Left ventricle myocardium inferior (tissue), 1 donor: ENCODE measurements around the gene MIXL1. TPM values are rescaled to one million over a fixed set of nuclear protein-coding genes. Genes with fewer than 3 reads are reported as not detected.
"Not testable (repeated sequence)": the region's sequence is repeated elsewhere in the genome, so short reads cannot be mapped to it uniquely, and the experiment has no call there.

ENCODE experiments used
- DNase-seq: peaks from one replicate; pipeline ENCODE4 v3.0.0-alpha.2; 2020
- H3K27ac ChIP-seq: fragments of 200-600 bp; replicated peaks from 2 replicates; pipeline ENCODE4 v1.8.0; 2021
- H3K27me3 ChIP-seq: fragments of 200-600 bp; 2 replicates; pipeline ENCODE4 v1.8.0; 2021; ENCODE audit warnings: low read depth
- H3K36me3 ChIP-seq: fragments of 200-600 bp; 2 replicates; pipeline ENCODE4 v1.8.0; 2021
- H3K4me1 ChIP-seq: fragments of 200-600 bp; 2 replicates; pipeline ENCODE4 v1.8.0; 2021
- H3K4me3 ChIP-seq: fragments of 200-600 bp; 2 replicates; pipeline ENCODE4 v1.8.0; 2021; ENCODE audit warnings: mild to moderate bottlenecking, moderate library complexity
- H3K9me3 ChIP-seq: fragments of 200-600 bp; replicated peaks from 2 replicates; pipeline ENCODE4 v1.8.0; 2021
- intact Hi-C: fragments of 100-400 bp; cut with micrococcal nuclease; formaldehyde crosslinking; loops from one replicate; pipeline ENCODE4 v1.11.0; 2022
- total RNA-seq: library from RNA; stranded (reverse); fragmentation: NEBNext Ultra II Directional; extraction: Animal tissue kit (Norgen Biotek cat#: 25700); gene quantifications from one replicate; pipeline ENCODE4 v1.2.1, GENCODE V29; 2021
- TF ChIP-seq, protein P1 (sequence below): fragments of 200-600 bp; IDR thresholded peaks from 2 replicates; pipeline ENCODE4 v1.8.0; 2021; ENCODE audit warnings: antibody characterized with exemption, mild to moderate bottlenecking, borderline replicate concordance
- donor health status: DM: no; HTN: yes; CAD: no; lungs with severe emphysema.

MIXL1 gene
- total RNA-seq, 1 donor from 2014 or later: not detected

GRCh38 chr1:226201029-226201593, 22.4 kb upstream of the MIXL1 start:
- intact Hi-C loops: no loop called here
- no peak overlapping the region for H3K27ac ChIP-seq

GRCh38 chr1:226202246-226202645, 21.2 kb upstream of the MIXL1 start:
- H3K36me3 ChIP-seq: no peaks in the 10 kb centered on the region
- H3K4me1 ChIP-seq: no peaks in the 10 kb centered on the region
- no peak overlapping the region for H3K4me3 ChIP-seq
- TF ChIP-seq, protein P1, sequence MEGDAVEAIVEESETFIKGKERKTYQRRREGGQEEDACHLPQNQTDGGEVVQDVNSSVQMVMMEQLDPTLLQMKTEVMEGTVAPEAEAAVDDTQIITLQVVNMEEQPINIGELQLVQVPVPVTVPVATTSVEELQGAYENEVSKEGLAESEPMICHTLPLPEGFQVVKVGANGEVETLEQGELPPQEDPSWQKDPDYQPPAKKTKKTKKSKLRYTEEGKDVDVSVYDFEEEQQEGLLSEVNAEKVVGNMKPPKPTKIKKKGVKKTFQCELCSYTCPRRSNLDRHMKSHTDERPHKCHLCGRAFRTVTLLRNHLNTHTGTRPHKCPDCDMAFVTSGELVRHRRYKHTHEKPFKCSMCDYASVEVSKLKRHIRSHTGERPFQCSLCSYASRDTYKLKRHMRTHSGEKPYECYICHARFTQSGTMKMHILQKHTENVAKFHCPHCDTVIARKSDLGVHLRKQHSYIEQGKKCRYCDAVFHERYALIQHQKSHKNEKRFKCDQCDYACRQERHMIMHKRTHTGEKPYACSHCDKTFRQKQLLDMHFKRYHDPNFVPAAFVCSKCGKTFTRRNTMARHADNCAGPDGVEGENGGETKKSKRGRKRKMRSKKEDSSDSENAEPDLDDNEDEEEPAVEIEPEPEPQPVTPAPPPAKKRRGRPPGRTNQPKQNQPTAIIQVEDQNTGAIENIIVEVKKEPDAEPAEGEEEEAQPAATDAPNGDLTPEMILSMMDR: no peak
- no peak overlapping the region for H3K27ac ChIP-seq
- intact Hi-C loops: no loop called here
- H3K27me3 ChIP-seq: peaks cover 8% of the 10 kb centered on the region
- DNase-seq: no peak
- no peaks in the 10 kb centered on the region for H3K9me3 ChIP-seq

More at GRCh38 chr1:226201029-226201593, 22.4 kb upstream of the MIXL1 start:
- H3K27me3 ChIP-seq: peaks cover 8% of the 10 kb centered on the region
- no peaks in the 10 kb centered on the region for H3K36me3 ChIP-seq
- no peak for DNase-seq
- H3K9me3 ChIP-seq: no peaks in the 10 kb centered on the region
- TF ChIP-seq, protein P1: peak; percentile 18
- no peaks in the 10 kb centered on the region for H3K4me1 ChIP-seq
- H3K4me3 ChIP-seq: no peak overlapping the region

DNA sequence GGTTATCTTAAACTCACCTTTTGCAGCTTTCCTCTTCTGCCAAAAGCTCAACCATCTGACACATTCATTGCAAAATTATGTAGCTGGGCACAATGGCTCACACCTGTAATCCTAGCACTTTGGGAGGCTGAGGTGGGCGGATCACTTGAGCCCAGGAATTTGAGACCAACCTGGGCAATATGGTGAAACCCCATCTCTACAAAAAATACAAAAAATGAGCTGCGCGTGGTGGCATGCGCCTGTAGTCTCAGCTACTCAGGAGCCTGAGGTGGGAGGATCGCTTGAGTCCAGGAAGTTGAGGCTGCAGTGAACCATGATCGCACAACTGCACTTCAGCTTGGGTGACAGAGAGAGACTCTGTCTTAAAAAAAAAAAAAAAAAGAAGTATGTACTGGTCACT, 20.8 kb upstream of the MIXL1 start:
- H3K36me3 ChIP-seq, H3K9me3 ChIP-seq, H3K4me1 ChIP-seq, DNase-seq, H3K27me3 ChIP-seq, intact Hi-C loops, H3K4me3 ChIP-seq, H3K27ac ChIP-seq: not testable (repeated sequence)

DNA sequence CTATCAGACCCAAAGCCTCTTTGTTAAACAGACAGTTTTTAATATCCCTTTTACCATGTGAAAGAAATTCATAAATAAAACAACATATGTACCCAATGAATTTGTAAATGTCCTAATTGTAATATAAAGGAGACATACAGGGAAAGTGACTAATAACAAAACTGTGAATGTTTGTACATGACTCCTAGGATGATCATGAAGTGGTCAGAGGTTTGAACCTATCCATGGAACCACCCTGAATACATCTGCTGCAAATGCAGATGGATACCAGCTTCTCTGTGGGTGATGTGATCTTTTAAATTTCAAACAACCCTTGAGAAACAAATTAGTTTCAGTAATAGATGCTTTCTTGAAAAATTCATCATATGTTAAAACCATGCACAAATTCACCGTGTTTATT, 20.2 kb upstream of the MIXL1 start:
- TF ChIP-seq, protein P1: no peak
- no peak for DNase-seq
- intact Hi-C loops: no loop called here

DNA sequence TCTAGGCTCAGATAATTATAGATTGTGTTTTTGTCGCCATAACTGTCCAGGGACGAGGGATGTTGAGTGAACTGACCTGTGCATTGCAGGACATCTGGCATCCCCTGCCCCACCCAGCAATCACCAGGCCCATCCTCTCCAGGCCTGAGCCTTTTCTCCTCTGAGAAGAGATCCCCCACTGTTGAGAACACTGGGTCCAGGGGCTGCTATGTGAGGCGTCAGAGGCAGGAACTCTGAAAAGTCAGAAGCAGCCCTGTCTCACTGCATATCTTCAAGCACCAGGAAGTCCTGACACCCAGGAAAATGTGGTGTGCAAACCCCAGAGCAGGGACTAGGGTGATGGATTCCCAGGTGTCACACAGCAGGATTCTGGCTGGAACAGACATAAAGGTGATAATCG, 19.8 kb upstream of the MIXL1 start:
- Histone ChIP-seq H3K4me1 (no peaks in the 10 kb centered on the region), H3K27ac (no peak overlapping the region), H3K27me3 (peaks cover 8% of the 10 kb centered on the region), H3K9me3 (no peaks in the 10 kb centered on the region), H3K4me3 (no peak overlapping the region), H3K36me3 (no peaks in the 10 kb centered on the region)
- TF ChIP-seq, protein P1: no peak
- no peak for DNase-seq
- intact Hi-C loops: no loop called here

More for the DNA sequence above, 20.2 kb upstream of the MIXL1 start:
- Histone ChIP-seq H3K4me3 (no peak overlapping the region), H3K9me3 (no peaks in the 10 kb centered on the region), H3K27ac (no peak overlapping the region), H3K36me3 (no peaks in the 10 kb centered on the region), H3K27me3 (peaks cover 8% of the 10 kb centered on the region), H3K4me1 (no peaks in the 10 kb centered on the region)

DNA sequence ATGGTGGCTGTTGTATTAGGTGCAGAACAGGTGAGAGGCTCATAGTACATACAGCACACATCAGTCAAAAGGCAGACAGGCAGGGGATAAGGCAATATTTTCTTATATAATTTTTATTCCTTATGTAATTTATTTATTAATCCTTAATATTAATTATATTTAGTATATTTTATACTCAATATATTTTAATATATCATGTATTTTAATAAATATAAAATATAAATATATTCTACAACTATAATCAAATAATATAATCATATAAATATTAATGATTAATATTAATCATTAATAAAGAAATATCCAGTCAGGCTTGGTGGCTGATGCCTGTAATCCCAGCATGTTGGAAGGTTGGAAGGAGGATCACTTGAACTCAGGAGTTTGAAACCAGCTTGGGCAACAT, 19.3 kb upstream of the MIXL1 start:
- H3K27ac ChIP-seq: no peak overlapping the region
- H3K36me3 ChIP-seq: no peaks in the 10 kb centered on the region
- intact Hi-C loops: no loop called here
- no peaks in the 10 kb centered on the region for H3K4me1 ChIP-seq
- no peak for DNase-seq
- no peaks in the 10 kb centered on the region for H3K9me3 ChIP-seq
- TF ChIP-seq, protein P1: no peak
- no peak overlapping the region for H3K4me3 ChIP-seq
- H3K27me3 ChIP-seq: peaks cover 8% of the 10 kb centered on the region
